ENCODE data around the gene GNA12. TPM values are rescaled to one million over a fixed set of nuclear protein-coding genes. Genes with fewer than 3 reads are reported as not detected.
"Not testable (repeated sequence)": the region's sequence is repeated elsewhere in the genome, so short reads cannot be mapped to it uniquely, and the experiment has no call there.

Gene GNA12
- total RNA-seq, 1 donor from 2014 or later: 19.3 TPM

- no peak for TF ChIP-seq CTCF (conservative IDR thresholded peaks at IDR 0.05; ENCODE audit: low read depth, low read length)
- H3K4me3 ChIP-seq (ENCODE audit: low read depth, low read length): no peak overlapping the region
- no peak for DNase-seq (ENCODE audit: low read depth)
Measured at GRCh38 chr7:2680256-2680655, 163.9 kb downstream of the GNA12 start.

- not testable (repeated sequence) for DNase-seq (ENCODE audit: low read depth)
- H3K4me3 ChIP-seq (ENCODE audit: low read depth, low read length): peak overlapping the region; percentile 6
Measured at GRCh38 chr7:2679135-2680127, 164.7 kb downstream of the GNA12 start.

- not testable (repeated sequence) for DNase-seq (ENCODE audit: low read depth); H3K4me3 ChIP-seq (ENCODE audit: low read depth, low read length)
Measured at GRCh38 chr7:2678454-2678853, 165.7 kb downstream of the GNA12 start.

Other genes with a start within 250 kb of the GNA12 start
- 93.3 and 97.6 TPM in 2 replicates for gene TTYH3, start 212.3 kb downstream of the GNA12 start, total RNA-seq
- gene AMZ1, start 156.1 kb downstream of the GNA12 start, total RNA-seq: 0.22 and 0.29 TPM in 2 replicates
- 18.7 and 22.9 TPM in 2 replicates for gene CARD11, start 199.6 kb upstream of the GNA12 start, total RNA-seq

Data from epithelial cell of proximal tubule (primary cell).